HG03460 (cell line): Measurements from ENCODE around the gene ACVR1.
A peak's percentile ranks its signal among the peaks of the same experiment; 100 is the strongest.
"Not testable (repeated sequence)": the region's sequence is repeated elsewhere in the genome, so short reads cannot be mapped to it uniquely, and the experiment has no call there.

Experiments
- ATAC-seq: cut with Tn5 transposase; IDR thresholded peaks from one replicate; pipeline ENCODE4 v1.9.1; 2021; ENCODE audit not compliant: unreplicated experiment

ACVR1 gene

DNA sequence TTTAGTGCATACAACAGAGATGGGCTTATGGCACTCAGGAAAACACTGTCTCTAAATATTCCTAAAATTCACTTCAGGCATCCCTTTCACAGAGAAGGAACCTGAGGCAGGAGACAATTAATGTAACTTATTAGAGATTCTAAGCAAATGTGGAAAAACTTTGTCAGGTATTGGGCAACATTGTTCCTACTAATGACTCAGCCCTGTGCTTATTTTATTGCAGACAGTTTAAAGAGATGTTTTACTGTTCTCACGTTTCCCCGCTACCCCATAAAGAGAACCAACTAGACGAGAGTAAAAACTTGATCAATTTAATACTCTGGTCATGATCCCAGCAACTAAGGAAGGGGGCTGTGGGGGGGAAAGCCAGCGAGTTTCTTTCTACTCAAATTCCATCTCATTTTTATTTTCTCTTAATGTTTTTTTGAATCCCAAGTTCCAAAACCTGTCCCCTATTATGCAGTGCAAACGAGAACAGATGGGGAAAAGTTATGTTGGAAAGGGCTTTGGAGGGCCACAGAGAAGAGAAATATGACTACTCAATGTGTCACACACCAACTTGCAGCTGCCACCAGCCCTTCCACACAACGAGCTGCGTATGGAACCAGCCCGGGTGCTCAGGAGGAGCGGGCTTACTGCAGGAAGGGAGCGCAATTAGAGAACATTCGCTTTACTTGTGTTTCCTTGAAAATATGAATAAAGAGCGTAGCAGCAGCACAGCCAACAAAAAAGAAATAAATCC is 18.7 kb upstream of the ACVR1 start:
- ATAC-seq, result no peak

GRCh38 chr2:157893611-157894010 is 17.5 kb upstream of the ACVR1 start:
- no peak for ATAC-seq

DNA sequence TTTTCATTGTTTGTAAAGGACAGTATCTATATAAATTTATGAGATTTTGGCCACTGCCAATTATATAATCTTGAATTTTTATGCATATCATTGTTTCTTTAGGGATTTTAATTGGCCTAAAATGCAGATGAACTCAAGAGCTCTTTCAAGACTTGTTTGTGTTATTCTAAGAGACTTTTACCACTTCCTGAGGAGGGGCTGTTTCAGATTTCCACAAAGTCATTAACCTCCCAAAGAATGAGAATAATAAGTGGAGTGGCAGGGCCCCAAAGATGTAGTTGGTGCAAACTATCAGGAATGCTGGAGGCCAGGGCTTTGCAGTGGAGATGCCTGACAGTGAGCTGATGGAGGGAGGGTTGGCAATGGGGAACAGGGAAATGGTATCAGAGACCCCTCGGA is 15.5 kb upstream of the ACVR1 start:
- ATAC-seq, result no peak

DNA sequence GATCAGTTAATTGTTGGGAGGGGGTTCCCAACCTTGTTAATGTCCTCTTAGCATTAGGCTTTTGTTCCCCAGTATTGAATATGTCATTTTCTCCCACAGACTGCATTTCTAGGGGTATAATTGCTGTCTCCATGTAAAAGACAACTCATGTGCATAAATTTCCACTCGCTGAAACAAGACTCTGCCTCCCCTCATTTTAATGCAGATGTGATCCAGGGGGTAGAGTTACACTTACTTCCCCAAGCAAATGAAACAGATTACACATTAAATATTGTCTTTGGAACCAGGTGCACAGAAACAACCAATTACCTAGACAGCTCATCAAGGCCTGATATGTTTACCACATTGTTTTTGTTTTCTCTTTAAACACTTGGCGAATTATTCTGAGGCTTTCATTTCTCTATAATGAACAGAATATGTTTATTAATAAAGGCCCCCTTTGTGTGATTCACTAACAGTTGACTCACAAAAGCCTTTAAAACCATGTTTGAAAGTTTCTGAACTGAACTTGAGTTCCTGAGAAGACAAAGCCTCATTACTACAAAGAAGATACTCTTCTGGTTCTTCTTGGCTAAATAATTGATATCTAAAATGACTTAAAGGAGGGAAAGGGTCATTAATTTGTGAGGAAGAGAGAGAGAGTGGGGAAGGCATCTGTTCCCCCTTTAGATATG is 15.0 kb upstream of the ACVR1 start:
- ATAC-seq, result no peak

- ATAC-seq, result no peak
Observed at GRCh38 chr2:157887946-157888345, 11.8 kb upstream of the ACVR1 start.

- ATAC-seq, result not testable (repeated sequence)
Observed at GRCh38 chr2:157884533-157884932, 8.4 kb upstream of the ACVR1 start.

- no peak for ATAC-seq
Observed at GRCh38 chr2:157880927-157881326, 4.8 kb upstream of the ACVR1 start.

- ATAC-seq, result no peak
Observed at GRCh38 chr2:157877761-157878400, 1.8 kb upstream of the ACVR1 start.

GRCh38 chr2:157876786-157877138 is 632 bp upstream of the ACVR1 start:
- ATAC-seq, result no peak

GRCh38 chr2:157875641-157876065 is 477 bp downstream of the ACVR1 start:
- peak; percentile 38 for ATAC-seq

DNA sequence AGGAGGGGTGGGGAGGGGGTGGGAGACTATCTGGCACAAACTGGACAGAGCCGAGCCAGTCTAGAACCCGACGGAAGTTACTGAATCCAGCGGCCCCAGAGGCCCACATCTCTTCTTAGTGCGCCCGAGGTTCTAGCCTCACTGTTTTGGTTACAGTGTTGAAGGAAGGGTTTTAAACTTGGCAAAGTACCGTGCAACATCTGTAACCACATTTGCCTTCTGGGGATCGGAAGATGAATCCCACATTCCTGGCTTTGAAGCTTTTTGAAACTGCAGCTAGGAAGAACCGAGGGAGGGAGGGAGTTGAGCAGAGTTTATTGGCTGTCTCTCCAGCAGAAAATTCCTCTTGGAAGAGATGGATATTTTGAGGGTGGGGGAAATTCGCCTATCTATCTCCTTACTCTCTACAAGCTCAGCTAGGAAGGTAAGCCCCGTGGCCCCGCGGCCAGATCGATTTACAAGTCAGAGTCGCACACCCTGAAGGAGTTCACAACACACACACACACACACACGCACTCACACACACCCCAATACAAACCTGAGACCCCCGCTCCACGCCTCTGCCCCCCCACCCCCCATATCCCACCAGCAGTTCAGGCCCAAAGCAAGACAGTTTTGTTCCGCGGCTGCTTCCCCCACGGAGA is 1.0 kb downstream of the ACVR1 start:
- no peak for ATAC-seq

DNA sequence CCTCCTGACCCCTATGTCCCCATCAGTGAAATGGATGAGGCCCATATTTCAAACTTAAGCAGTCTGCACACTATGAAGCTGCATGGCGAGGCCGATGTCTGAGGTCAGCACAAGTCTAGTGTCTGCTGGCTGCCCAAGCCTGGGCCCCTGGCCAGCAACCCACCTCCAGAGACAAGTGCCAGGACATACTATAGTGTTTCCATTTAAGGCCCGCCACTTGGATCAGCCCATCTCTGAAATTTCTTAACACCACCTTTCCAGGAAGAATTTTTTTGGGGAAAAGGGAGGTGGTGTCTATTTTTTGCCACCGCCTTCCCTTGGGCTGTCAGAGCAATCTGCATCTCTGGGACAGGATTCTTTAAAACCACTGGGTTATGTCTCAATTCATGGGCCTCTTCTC is 1.8 kb downstream of the ACVR1 start:
- no peak for ATAC-seq

DNA sequence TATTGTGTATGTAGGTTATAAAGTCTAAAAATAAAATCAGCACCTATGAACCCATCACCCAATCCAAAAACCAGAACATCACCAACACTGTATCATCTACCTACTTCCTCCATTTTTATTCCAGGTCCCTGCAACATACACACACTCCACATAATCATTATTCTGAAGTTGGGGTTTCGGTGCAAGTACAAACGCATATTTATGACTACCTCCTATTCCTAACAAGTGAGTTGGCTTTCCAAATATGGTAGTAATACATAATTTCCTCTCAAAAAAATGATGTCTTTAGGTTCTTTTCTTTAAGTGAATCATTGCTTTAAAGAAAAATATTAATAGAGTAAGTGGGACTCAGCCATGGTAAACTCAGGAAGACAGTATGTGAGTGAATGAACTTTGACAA is 3.3 kb downstream of the ACVR1 start:
- no peak for ATAC-seq

GRCh38 chr2:157871415-157871814 is 4.7 kb downstream of the ACVR1 start:
- no peak for ATAC-seq

GRCh38 chr2:157868993-157869392 is 7.1 kb downstream of the ACVR1 start:
- no peak for ATAC-seq

DNA sequence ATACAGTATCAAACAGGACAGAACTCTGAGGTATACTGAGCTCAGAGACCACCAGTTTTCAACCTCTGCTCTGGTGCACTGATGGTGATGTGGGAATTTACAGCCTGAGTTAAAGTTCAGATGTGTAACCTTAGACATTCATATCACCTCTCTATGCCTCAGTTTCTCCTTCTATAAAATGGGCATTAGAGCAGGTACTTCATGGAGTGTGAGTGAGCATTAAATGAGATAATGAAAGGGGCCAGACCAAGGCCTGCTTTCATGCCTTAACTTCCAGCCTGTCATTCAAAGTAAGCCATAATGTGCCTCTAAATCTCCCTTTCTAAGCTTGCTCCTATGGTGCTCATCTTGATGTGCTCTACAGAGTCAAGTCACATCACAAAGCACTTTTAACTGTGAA is 8.4 kb downstream of the ACVR1 start:
- no peak for ATAC-seq

DNA sequence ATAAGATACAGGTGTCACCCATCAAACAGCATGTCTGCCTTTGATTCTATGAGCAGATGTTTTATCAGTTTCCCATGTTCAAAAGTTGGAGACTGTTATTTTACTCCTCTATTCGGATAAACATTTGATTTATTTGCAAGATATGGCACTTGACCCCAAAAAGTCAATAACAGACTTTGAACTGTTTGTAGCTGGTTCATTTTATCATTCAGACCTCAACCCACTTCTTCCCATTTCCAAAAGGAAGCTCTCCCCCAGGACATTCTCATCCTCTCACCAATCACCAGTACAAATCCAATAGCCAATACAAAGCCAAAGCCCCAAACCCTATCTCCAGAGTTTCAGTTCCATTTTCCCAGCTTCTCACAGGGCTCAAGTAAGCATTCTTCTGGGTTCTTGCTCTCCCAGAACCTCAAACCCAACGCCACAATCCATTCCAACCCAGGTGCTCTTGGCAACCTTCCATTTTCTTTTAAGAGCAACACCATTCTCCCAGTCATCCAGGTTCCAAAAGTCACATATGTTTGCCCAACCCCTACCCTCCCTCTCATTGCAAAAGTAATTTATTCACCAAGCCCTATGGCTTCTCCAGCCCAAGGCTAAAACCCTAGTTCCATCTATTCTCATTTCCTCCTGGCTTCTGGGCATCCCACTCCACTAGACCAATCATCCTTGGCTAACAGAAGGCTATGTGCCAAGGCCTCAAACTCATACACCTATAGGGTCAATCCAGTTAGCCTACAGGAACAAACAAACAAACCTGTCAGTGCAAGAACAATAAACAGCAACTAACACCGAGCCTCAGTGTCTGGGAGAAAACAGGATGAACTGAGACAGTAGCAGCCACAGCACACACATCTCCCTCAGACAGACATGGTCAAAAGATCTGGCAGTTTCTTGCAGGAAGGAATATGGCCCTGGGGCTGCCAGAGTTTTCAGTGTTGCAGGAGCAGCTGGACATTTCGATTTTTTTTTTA is 9.2 kb downstream of the ACVR1 start:
- no peak for ATAC-seq

GRCh38 chr2:157866202-157866601 is 9.9 kb downstream of the ACVR1 start:
- ATAC-seq, result no peak

DNA sequence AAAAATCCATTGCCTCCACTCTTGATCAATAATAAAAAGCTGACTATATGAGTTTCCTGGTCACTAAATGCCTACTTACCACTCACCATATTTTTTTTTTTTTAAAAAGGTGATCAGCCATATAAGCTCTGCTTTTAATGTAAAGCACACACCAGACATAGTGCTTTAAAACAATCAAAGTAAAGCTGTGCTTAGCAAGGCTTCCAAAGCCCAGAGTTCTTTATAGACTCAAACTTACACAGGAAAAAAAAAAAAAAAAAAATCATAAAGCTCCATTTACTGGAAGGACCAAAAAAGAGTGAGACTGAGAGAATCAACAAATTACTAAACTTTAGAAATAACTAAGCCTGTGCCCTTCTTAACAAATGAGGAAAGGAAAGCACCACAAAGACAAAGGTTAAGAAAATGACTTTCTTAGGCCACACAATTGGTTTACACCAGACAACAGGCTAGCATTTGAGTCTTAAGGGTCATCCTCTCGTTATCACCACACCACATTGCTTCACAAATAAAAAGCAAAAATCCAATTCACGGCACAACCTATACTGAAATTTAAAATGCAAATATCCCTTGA is 11.2 kb downstream of the ACVR1 start:
- no peak for ATAC-seq

GRCh38 chr2:157858846-157859245 is 17.3 kb downstream of the ACVR1 start:
- ATAC-seq, result no peak
